Amniotic epithelial cell (primary cell): Measurements from ENCODE around the gene KCNE3.
A peak's percentile ranks its signal among the peaks of the same experiment; 100 is the strongest.

Experiments used
- DNase-seq: peaks from one replicate; pipeline ENCODE4 v3.0.0-alpha.2; 2010; ENCODE audit warnings: low read depth

KCNE3 gene, protein sequence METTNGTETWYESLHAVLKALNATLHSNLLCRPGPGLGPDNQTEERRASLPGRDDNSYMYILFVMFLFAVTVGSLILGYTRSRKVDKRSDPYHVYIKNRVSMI

GRCh38 chr11:74466916-74467885, at the start of gene KCNE3:
Gene KCNE3 (minus strand): TSS chr11:74467549. CDS start chr11:74457563, 9,986 bp downstream.
- DNase-seq = peak; percentile 48

DNA sequence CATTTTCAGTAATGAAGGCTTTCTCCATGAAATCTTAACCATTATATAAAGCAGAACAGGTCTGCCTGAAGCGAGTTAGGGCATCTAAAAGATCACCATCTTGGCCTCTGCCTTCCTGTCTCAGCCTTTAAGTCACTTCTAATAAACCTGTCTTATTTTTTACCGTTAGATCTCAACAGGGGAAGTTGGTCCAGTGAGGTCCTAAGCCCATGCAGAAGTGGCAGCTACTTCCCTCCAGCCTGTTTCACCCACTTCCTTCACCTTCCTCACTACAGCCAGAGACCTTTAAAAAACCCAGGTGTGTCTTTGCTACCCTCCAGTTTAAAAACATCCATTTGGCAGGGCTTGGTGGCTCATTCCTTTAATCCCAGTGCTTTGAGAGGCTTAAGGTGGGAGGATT, 40.2 kb upstream of the KCNE3 start:
- DNase-seq = no peak

DNA sequence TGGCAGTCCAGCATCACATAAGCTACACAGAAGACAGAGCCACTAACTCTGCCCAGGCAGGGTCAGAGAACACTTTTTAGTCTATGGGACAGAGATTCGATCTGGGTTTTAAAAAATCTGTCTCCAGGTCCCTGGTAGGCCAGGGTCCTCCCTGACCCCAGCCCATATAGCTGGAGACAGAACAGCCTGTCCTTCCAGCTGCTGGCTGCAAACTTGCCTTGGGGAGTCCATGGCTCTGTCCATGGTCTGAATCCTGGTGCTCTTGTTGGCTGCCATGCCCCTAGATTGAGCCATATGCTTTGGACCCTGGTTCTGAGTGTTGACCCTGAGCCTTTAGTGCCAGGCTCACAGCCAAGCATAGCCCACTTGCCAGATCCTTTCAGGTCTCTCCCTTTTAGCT, 39.5 kb upstream of the KCNE3 start:
- DNase-seq = peak; percentile 19

- DNase-seq = no peak
Observed at GRCh38 chr11:74505911-74506310, 38.6 kb upstream of the KCNE3 start.

DNA sequence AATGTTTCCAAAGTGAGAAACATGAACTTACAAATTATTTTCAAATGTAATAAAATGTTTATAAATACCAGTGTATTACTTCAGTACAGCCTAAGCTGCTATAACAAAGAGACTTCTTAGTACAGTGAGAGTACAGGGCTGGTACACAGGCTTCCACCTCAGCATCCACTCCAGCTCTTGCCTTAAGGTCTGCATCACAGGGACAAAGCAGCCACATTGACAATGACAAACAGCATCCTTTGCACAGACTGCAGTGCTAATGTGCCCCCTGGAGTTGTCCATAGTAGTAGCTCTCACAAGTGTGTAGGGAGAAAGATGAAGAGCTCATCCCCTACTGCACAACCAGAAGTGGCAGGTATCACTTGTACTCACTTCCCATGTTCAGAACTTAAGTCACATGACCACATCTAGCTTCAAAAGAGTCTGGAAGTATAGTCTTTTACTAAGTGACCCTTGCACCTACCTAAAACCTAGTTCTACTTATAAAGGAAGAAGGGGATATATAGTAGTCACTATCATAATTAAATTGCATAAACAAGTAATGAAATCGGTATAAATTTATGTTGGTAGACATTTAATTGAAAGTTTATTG, 36.8 kb upstream of the KCNE3 start:
- DNase-seq = no peak

GRCh38 chr11:74494916-74495315, 27.6 kb upstream of the KCNE3 start:
- no peak for DNase-seq

- DNase-seq = no peak
Observed at GRCh38 chr11:74493791-74494630, 26.7 kb upstream of the KCNE3 start.

GRCh38 chr11:74492974-74493790, 25.8 kb upstream of the KCNE3 start, which contains the start of gene LIPT2:
Gene LIPT2 (minus strand): TSS chr11:74493724. CDS start chr11:74493703, 21 bp downstream.
- DNase-seq = peak; percentile 96

- no peak for DNase-seq
Observed at GRCh38 chr11:74492084-74492483, 24.7 kb upstream of the KCNE3 start.

- DNase-seq = no peak
Observed at GRCh38 chr11:74490941-74491340, 23.6 kb upstream of the KCNE3 start.

DNA sequence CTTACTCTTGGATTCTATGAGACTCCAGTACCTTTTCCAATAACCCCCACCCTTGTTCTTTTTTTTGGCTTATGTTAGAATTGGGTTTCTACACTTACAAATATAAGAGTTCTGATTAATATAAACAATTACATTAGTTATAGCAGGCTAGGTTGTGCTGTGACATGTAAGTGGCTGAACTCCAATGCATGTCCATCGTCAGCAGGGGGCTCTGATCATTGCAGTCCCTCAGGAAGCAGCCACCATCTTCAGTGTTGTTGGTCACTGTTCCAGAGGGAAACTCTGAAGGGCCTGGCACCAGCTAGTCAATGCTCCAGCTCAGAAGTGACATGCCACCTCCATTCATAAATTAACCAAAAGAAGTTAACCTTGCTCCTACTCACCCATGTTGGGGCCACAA, 20.5 kb upstream of the KCNE3 start:
- no peak for DNase-seq

DNA sequence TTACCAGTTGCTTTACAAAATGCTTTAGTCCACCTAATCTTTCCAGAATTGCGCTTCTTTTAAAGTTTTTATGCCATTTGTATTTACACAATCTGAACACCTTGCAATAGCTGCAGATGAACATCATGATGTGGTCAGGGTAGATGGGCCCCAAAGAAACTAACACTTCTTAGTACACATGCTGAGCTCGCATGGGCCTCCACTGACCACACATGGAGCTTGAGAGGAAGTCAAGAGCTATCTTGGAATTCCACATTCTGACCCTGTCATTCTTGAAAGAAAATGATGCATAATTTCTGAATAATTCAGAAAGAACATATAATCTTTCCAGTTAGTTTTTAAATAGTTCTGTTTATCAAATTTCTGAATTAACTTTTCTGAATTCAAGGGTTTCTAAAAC, 18.5 kb upstream of the KCNE3 start:
- no peak for DNase-seq

DNA sequence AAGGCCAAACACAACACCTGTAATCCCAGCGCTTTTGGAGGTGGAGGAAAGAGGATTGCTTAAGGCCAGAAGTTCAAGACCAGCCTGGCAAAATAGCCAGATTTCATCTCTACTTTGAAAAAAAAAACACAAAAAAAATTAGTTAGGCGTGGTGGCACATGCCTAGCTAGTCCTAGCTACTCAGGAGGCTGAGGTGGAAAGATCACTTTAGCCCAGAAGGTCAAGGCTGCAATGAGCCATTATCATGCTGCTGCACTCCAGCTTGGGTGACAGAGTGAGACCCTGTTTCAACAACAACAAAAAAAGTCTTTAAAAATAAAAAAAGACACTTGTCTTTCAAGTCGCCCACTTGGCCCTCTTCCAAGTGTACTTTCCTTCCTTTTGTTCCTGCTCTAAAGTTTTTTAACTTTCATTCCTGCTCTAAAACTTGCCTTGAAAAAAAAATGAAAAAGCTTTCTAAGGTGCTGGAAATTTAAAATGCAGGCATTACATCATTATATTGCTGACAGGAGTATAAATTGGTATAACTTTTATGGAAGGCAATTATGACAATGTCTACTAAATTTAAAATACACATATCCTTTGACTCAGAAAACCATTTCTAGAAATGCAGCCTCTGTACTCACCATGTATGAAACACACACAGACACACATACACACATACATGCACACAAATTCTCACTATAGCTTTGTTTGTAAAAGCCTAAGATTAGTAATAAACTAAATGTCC, 13.5 kb upstream of the KCNE3 start:
- DNase-seq = no peak

- no peak for DNase-seq
Observed at GRCh38 chr11:74479732-74480123, 12.4 kb upstream of the KCNE3 start.

GRCh38 chr11:74478877-74479731, 11.8 kb upstream of the KCNE3 start:
- DNase-seq = no peak

DNA sequence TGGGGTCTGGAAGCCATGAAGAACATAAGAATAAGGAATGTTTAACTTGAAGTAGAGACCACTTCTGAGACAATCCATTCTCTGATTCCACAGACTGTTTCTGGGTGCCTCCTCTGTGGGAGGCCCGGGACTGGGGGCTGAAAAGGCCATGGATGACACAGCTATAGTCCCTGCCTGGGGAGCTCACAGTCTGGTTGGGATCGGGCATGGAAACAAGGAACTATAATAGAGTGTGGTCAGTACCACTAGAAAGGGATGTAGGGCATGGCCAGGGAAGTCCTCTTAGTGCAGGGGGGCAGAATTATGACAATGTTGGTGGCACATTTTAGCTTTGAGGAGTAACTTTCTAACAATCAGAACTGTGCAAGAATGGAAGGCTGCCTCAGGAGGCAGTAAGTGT, 9.2 kb upstream of the KCNE3 start:
- no peak for DNase-seq

GRCh38 chr11:74474316-74474715, 7.0 kb upstream of the KCNE3 start:
- DNase-seq = peak; percentile 37

DNA sequence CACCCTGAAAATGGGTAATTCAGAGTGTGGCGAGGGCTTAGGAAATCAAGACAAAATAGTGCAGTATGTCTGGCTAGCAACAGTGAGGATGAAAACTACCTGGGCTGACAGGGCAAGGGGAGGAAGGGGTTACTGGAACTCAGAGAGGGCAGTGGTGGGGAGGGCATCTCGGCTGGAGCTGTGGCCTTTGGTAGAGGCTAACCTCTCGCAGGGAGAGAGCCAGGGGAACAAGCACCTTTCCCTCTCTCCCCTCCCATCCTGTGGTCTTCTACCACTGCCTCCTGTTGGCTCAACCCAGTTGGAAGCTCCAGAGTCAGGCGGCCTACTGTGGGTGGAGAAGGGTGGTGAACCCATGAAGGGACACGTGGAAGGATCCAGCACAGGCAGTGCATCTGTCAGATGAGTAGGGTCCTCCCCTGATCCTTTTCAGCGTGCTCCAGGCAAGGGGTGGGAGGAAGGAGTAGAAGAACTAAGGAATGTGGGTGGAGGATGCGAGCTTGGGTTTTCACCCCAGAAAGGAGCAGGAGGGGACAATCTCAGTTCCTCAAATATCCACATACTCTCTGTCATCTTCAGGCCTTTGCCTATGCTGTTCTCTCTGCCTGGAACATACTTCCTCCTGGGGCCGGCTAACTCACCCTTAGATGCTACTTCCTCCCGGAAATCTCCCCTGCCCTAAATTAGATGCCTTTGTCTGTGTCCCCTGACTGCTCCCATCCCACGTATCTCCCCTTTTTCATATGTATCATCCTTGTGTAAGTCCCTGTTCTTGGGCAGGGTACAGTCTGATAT, 6.2 kb upstream of the KCNE3 start:
- DNase-seq = no peak
